Type B pancreatic cell (in vitro differentiated cells): ENCODE results near the gene RRM1. TPM values are rescaled to one million over a fixed set of nuclear protein-coding genes. Genes with fewer than 3 reads are reported as not detected.
A peak's percentile ranks its signal among the peaks of the same experiment; 100 is the strongest.

Source experiments
- DNase-seq: peaks from one replicate; pipeline ENCODE4 v3.0.0; 2021; ENCODE audit warnings: mixed read lengths; ENCODE audit not compliant: unreplicated experiment; ENCODE audit errors: extremely low spot score
- H3K27ac Mint-ChIP-seq: 2 replicates; pipeline ENCODE4 v1.8.0; 2021; ENCODE audit warnings: mild to moderate bottlenecking, mixed read lengths
- H3K27me3 Mint-ChIP-seq: 2 replicates; pipeline ENCODE4 v1.8.0; 2021; ENCODE audit warnings: mixed read lengths
- H3K36me3 Mint-ChIP-seq: 2 replicates; pipeline ENCODE4 v1.8.0; 2021; ENCODE audit warnings: mixed read lengths
- H3K4me1 Mint-ChIP-seq: one replicate; pipeline ENCODE4 v1.8.0; 2021; ENCODE audit warnings: mixed read lengths; ENCODE audit not compliant: unreplicated experiment
- H3K4me3 Mint-ChIP-seq: 2 replicates; pipeline ENCODE4 v1.8.0; 2021; ENCODE audit warnings: mild to moderate bottlenecking, mixed read lengths
- H3K9me3 Mint-ChIP-seq: 2 replicates; pipeline ENCODE4 v1.8.0; 2021; ENCODE audit warnings: mixed read lengths
- total RNA-seq: library from RNA; stranded (reverse); gene quantifications from 2 replicates; pipeline ENCODE4 v1.2.1, GENCODE V29; 2021; ENCODE audit warnings: low replicate concordance
- TF ChIP-seq, protein P1 (sequence below): fragments of 200-600 bp; sonication (generic); conservative IDR thresholded peaks from 2 replicates; pipeline ENCODE4 v1.5.0; 2021; ENCODE audit warnings: antibody characterized with exemption, mild to moderate bottlenecking

The RRM1 gene
- total RNA-seq, 1 donor from 2014 or later = 101 TPM

DNA sequence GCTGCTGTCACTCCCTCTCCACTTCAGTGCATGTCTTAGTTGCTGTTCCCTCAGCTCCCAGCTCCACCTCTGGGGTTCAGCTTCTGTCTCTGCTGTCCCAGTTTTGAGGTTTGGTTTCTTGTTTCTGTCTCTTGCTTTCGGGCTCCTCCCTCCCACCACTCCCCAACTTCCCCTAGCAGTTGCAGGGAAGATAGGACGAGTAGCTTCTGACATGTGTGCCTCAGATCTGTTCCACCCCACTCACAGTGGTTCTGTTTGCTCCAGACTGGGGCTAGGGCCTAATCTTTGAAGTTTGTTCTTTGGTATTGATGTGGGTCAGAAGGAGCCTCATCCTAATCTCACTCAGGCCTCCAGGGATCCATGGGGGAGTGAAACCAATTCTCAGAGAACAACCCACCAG is 2.6 kb upstream of the RRM1 start:
- H3K27ac Mint-ChIP-seq = no peak overlapping the region

DNA sequence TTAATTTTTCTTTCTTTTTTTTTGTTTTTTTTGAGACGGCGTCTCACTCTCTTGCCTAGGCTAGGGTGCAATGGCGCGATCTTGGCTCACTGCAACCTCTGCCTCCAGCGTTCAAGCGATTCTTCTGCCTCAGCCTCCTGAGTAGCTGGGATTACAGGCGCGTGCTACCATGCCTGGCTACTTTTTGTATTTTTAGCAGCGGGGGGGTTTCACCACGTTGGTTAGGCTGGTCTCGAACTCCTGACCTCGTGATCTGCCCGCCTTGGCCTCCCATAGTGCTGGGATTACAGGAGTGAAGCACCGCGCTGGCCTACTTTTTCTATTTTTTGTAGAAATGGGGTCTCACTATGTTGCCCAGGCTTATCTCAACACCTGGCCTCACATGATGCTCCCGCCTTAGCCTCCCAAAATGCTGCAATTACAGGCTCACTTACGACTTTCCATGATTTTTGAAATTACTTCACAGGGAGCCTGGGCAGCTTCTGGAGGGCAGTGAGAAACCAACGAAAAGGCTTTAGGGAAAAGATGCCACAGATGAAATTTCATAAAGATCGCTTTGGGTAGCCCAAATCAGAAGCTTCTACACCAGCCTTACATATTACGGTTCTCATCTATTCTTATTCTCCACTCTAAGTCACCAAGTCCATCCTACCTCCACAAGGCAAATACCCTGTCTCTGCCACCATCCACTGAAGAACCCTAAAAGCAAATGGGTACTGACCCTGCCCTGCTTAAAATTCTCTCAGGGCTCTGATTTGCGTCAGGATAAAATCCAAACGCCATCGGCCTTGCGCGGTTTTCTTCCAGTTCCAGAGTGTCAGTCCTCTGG is 866 bp upstream of the RRM1 start:
- H3K27me3 Mint-ChIP-seq = no peaks in the 10 kb centered on the region
- peaks cover 23% of the 10 kb centered on the region for H3K4me1 Mint-ChIP-seq
- peak overlapping the region; percentile 96 for H3K27ac Mint-ChIP-seq
- DNase-seq = no peak
- TF ChIP-seq, protein P1, sequence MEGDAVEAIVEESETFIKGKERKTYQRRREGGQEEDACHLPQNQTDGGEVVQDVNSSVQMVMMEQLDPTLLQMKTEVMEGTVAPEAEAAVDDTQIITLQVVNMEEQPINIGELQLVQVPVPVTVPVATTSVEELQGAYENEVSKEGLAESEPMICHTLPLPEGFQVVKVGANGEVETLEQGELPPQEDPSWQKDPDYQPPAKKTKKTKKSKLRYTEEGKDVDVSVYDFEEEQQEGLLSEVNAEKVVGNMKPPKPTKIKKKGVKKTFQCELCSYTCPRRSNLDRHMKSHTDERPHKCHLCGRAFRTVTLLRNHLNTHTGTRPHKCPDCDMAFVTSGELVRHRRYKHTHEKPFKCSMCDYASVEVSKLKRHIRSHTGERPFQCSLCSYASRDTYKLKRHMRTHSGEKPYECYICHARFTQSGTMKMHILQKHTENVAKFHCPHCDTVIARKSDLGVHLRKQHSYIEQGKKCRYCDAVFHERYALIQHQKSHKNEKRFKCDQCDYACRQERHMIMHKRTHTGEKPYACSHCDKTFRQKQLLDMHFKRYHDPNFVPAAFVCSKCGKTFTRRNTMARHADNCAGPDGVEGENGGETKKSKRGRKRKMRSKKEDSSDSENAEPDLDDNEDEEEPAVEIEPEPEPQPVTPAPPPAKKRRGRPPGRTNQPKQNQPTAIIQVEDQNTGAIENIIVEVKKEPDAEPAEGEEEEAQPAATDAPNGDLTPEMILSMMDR = no peak
- H3K36me3 Mint-ChIP-seq = no peaks in the 10 kb centered on the region
- H3K9me3 Mint-ChIP-seq = no peaks in the 10 kb centered on the region
- H3K4me3 Mint-ChIP-seq = peak overlapping the region; percentile 97

More for the DNA sequence above, 2.6 kb upstream of the RRM1 start:
- DNase-seq = no peak
- no peak overlapping the region for H3K4me3 Mint-ChIP-seq
- no peaks in the 10 kb centered on the region for H3K27me3 Mint-ChIP-seq
- peaks cover 18% of the 10 kb centered on the region for H3K4me1 Mint-ChIP-seq
- TF ChIP-seq, protein P1 = no peak
- peaks cover 2% of the 10 kb centered on the region for H3K36me3 Mint-ChIP-seq
- no peaks in the 10 kb centered on the region for H3K9me3 Mint-ChIP-seq

DNA sequence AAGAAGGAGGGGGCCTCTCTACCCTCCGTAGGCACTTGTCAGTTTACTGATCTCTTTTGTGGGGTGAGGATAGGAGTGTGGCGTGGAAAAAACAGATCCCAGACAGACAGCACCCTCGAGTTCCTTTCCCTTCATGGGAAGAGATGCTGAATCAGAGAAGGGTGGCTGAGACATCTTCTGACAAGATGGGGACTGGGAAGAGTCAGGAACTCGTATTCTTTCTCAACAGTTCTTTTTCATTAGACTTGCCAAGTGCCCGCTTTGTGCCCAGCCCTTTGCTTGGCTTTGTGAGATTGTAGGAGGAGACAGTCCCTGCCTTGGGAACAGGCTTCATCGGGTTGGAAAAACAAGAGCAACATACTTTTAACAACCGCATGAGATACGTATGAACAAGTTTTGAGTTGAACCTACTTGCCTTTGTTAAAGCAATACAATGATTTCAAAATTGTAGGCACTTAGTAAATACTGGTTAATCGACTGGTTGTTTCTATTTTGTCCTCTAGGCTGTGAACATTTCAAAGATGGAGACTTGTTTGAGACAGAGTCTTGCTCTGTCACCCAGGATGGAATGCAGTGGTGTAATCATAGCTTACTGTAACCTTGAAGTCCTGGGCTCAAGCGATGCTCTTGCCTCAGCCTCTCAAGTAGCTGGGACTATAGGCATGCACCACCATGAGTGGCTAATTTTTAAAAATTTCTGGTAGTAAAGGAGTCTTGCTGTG is 1.1 kb downstream of the RRM1 start:
- H3K4me3 Mint-ChIP-seq = peak overlapping the region; percentile 97
- no peak for DNase-seq
- H3K27ac Mint-ChIP-seq = peak overlapping the region; percentile 96
- H3K4me1 Mint-ChIP-seq = peaks cover 34% of the 10 kb centered on the region
- H3K27me3 Mint-ChIP-seq = no peaks in the 10 kb centered on the region
- H3K9me3 Mint-ChIP-seq = no peaks in the 10 kb centered on the region
- TF ChIP-seq, protein P1 = peak; percentile 33
- peaks cover under 1% of the 10 kb centered on the region for H3K36me3 Mint-ChIP-seq

DNA sequence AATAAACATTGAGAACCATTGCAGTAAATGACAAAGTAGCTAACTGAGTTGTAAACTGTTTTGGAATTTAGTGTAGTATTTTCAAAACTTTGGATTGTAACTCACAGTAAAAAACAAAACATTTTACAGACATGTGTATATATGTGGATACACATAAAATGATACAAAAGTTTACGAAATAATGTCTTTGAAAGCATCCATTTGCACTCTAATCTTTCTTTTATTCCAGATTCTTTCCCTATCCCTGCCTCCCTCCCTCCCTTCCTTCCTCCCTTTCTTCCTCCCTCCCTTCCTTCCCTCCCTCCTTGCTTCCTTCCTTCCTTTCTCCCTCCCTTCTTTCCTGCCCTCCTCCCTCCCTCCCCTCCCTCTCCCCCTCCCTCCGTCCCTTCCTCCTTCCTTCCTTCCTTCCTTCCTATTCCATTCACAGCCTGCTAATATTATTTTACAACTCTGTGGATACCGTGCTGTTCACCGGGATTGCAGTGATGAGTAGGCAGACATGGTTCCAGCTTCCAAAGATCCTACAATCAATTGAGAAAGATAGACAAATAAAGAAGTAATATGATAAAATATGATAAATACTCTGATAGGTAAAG is 3.5 kb downstream of the RRM1 start:
- Mint-ChIP-seq H3K27me3 (no peaks in the 10 kb centered on the region), H3K9me3 (no peaks in the 10 kb centered on the region), H3K4me1 (peaks cover 34% of the 10 kb centered on the region), H3K27ac (no peak overlapping the region), H3K36me3 (peaks cover 16% of the 10 kb centered on the region), H3K4me3 (no peak overlapping the region)
- no peak for DNase-seq
- TF ChIP-seq, protein P1 = no peak

DNA sequence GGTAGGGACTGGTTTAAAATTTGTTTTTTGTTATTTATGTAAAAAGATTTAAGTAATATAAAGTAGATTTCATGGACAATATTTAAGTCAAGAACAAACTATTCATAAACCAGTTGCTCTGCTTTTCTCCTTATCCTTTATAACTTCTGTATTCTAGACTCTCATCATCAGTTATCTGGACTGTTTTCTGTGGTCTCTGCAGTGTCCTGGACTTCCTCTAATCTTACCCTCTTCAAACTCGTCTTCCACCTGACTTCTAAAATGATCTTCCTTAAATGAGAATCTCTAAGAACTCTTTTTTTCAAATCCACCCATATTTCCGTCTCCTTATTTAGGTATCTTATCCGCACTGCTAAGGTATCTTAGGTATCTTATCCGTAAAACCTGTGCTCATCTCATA is 8.1 kb downstream of the RRM1 start:
- Mint-ChIP-seq H3K4me1 (peaks cover 15% of the 10 kb centered on the region), H3K4me3 (no peak overlapping the region), H3K9me3 (no peaks in the 10 kb centered on the region), H3K36me3 (peaks cover 23% of the 10 kb centered on the region), H3K27me3 (no peaks in the 10 kb centered on the region), H3K27ac (no peak overlapping the region)
- no peak for DNase-seq
- TF ChIP-seq, protein P1 = no peak
